Erythroblast (primary cell): ENCODE results near the gene MOCS3.

Source experiments
- DNase-seq, 2 experiments: peaks; one replicate each; lab custom pipeline; 2025; lab: John Stamatoyannopoulos, UW
- GATA1 ChIP-seq: IDR thresholded peaks from 2 replicates; pipeline ENCODE4 v1.6.1; 2011; ENCODE audit warnings: low read depth, mild to moderate bottlenecking, control low read depth, low read length, moderate library complexity
- POLR2A ChIP-seq: IDR thresholded peaks from 2 replicates; pipeline ENCODE4 v1.6.1; 2011; ENCODE audit warnings: mild to moderate bottlenecking, low read length

The MOCS3 gene

GRCh38 chr20:50980851-50981713 lies 22.5 kb downstream of the MOCS3 start:
- peak; percentile 69 to 84 for DNase-seq
- TF ChIP-seq POLR2A (no peak), GATA1 (no peak)

GRCh38 chr20:50981714-50982048 lies 23.1 kb downstream of the MOCS3 start:
- TF ChIP-seq GATA1 (no peak), POLR2A (no peak)
- no peak for DNase-seq

- TF ChIP-seq GATA1 (no peak), POLR2A (no peak)
Observed at GRCh38 chr20:50982363-50982762, 23.7 kb downstream of the MOCS3 start.

GRCh38 chr20:50983321-50983720 lies 24.7 kb downstream of the MOCS3 start:
- no peak for DNase-seq
- TF ChIP-seq GATA1, result no peak
- TF ChIP-seq POLR2A, result no peak

More at GRCh38 chr20:50982363-50982762, 23.7 kb downstream of the MOCS3 start:
- peak; percentile 53 to 64 for DNase-seq

- TF ChIP-seq GATA1, result no peak
- TF ChIP-seq POLR2A, result no peak
- DNase-seq, result peak; percentile 71 to 86
Observed at GRCh38 chr20:50987493-50988210, 29.0 kb downstream of the MOCS3 start.

GRCh38 chr20:50991076-50991475 lies 32.5 kb downstream of the MOCS3 start:
- TF ChIP-seq POLR2A (no peak), GATA1 (no peak)
- DNase-seq, result no peak

GRCh38 chr20:50992336-50992732 lies 33.7 kb downstream of the MOCS3 start:
- DNase-seq, result no peak
- no peak for TF ChIP-seq GATA1
- no peak for TF ChIP-seq POLR2A

- TF ChIP-seq GATA1 (no peak), POLR2A (no peak)
- peak; percentile 80 to 83 for DNase-seq
Observed at GRCh38 chr20:50992733-50993457, 34.3 kb downstream of the MOCS3 start.

- TF ChIP-seq POLR2A (no peak), GATA1 (no peak)
- no peak for DNase-seq
Observed at GRCh38 chr20:50993876-50994275, 35.3 kb downstream of the MOCS3 start.

- DNase-seq, result no peak
- no peak for TF ChIP-seq POLR2A
Observed at GRCh38 chr20:50995506-50995905, 36.9 kb downstream of the MOCS3 start.

GRCh38 chr20:50996901-50997865 lies 38.6 kb downstream of the MOCS3 start:
- no peak for DNase-seq
- TF ChIP-seq POLR2A (no peak), GATA1 (no peak)

GRCh38 chr20:50999355-50999754 lies 40.7 kb downstream of the MOCS3 start:
- DNase-seq, result no peak
- no peak for TF ChIP-seq POLR2A

GRCh38 chr20:51001430-51002265 lies 43.0 kb downstream of the MOCS3 start:
- TF ChIP-seq GATA1 (no peak), POLR2A (no peak)
- DNase-seq, result no peak
